Esophagus squamous epithelium (tissue), 5 donors: ENCODE data around the gene SLC34A1. TPM values are rescaled to one million over a fixed set of nuclear protein-coding genes. Genes with fewer than 3 reads are reported as not detected.
A peak's percentile ranks its signal among the peaks of the same experiment; 100 is the strongest.

Experiments
- DNase-seq: peaks from one replicate; lab custom pipeline; 2025; lab: John Stamatoyannopoulos, UW
- H3K27ac ChIP-seq, 4 donors: fragments of 200-600 bp; sonication (generic); one replicate each; pipeline ENCODE4 v1.5.1; 2016 to 2019; ENCODE audit warnings: mild to moderate bottlenecking in 1 of 4
- H3K27me3 ChIP-seq, 4 donors: fragments of 200-600 bp; sonication (generic); 1 replicate in 3 of 4; 2 replicates in 1 of 4; pipeline versions ENCODE4 v1.5.1 to v1.6.0; 2017 to 2021; ENCODE audit warnings: antibody characterized with exemption in 1 of 4
- H3K36me3 ChIP-seq, 3 donors: fragments of 200-600 bp; sonication (generic); one replicate each; pipeline ENCODE4 v1.5.1; 2016 to 2019
- H3K4me1 ChIP-seq, 3 donors: fragments of 200-600 bp; sonication (generic); one replicate each; pipeline ENCODE4 v1.5.1; 2017 to 2019
- H3K4me3 ChIP-seq, 4 donors: fragments of 200-600 bp; sonication (generic); 1 replicate in 3 of 4; 2 replicates in 1 of 4; pipeline ENCODE4 v1.5.1; 2016 to 2019; ENCODE audit warnings: mild to moderate bottlenecking in 2 of 4, moderate library complexity in 1 of 4
- H3K9me3 ChIP-seq, 3 donors: fragments of 200-600 bp; sonication (generic); one replicate each; pipeline ENCODE4 v1.5.1; 2016 to 2019
- POLR2A ChIP-seq, 4 donors: fragments of 450-650 bp; IDR thresholded peaks; one replicate each; pipeline ENCODE4 v1.6.1; 2017; ENCODE audit warnings: antibody characterized with exemption in 4 of 4, mild to moderate bottlenecking in 4 of 4, moderate library complexity in 3 of 4
- WGBS, 2 donors: methylation state at CpG; one replicate each; pipeline ENCODE4 v1.1.5; 2018; 5-methylcytosine and 5-hydroxymethylcytosine counted together
- intact Hi-C: fragments of 100-400 bp; cut with DNase I; formaldehyde crosslinking; loops from one replicate; pipeline ENCODE4 v1.15.0; 2022
- total RNA-seq, 4 donors: library from RNA; depleted of rRNA; stranded (reverse); fragments of >200 nt; gene quantifications; one replicate each; pipeline ENCODE4 v1.1.0, GENCODE V29; 2016
- TF ChIP-seq, protein P1 (sequence below), 6 experiments: fragments of 450-650 bp in 4 of 6; fragments of 200-600 bp in 2 of 6; sonication (generic) in 2 of 6; IDR thresholded peaks; one replicate each; pipeline ENCODE4 v1.5.1; 2016 to 2019; ENCODE audit warnings: antibody characterized with exemption in 6 of 6, mild to moderate bottlenecking in 4 of 6, moderate library complexity in 4 of 6
- donor health status: DM: yes; HTN: yes; CAD: no.

The SLC34A1 gene
- total RNA-seq, 4 donors from 2014 or later, result 0.15 to 0.47 (median 0.25) TPM

GRCh38 chr5:177361418-177362291 is 22.6 kb upstream of the SLC34A1 start:
- no peak for DNase-seq

DNA sequence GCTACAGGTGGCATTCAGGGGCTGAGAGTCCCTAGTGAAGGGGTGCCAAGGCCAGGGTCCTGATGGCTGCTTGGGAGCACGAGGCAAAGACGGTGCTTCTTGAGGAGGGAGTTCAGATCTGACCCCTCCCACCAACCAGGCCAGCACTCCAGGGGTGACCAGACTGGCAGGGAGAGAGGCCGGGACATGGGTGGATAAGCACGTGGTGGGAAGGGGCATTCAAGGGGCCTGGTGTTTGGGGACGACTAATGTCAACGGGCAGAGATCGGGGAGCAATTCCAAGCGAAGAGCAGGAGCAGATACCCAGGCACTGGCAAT is 22.0 kb upstream of the SLC34A1 start:
- Histone ChIP-seq H3K9me3 (no peaks in the 10 kb centered on the region), H3K4me3 (peak overlapping the region in 3 of 4 donors; percentile 52 to 70 (median 56)), H3K27me3 (no peaks in the 10 kb centered on the region), H3K27ac (peak overlapping the region; percentile 77 to 89 (median 80)), H3K4me1 (peaks cover 45 to 91% (median 57%) of the 10 kb centered on the region in 3 donors), H3K36me3 (no peaks in the 10 kb centered on the region)
- intact Hi-C loops, result no loop called here
- DNase-seq, result no peak
- 14 to 57% methylated on average over 6 to 8 of the region's 8 CpGs for WGBS, 2 donors
- no peak for TF ChIP-seq POLR2A (IDR thresholded peaks at IDR 0.05)
- TF ChIP-seq, protein P1, sequence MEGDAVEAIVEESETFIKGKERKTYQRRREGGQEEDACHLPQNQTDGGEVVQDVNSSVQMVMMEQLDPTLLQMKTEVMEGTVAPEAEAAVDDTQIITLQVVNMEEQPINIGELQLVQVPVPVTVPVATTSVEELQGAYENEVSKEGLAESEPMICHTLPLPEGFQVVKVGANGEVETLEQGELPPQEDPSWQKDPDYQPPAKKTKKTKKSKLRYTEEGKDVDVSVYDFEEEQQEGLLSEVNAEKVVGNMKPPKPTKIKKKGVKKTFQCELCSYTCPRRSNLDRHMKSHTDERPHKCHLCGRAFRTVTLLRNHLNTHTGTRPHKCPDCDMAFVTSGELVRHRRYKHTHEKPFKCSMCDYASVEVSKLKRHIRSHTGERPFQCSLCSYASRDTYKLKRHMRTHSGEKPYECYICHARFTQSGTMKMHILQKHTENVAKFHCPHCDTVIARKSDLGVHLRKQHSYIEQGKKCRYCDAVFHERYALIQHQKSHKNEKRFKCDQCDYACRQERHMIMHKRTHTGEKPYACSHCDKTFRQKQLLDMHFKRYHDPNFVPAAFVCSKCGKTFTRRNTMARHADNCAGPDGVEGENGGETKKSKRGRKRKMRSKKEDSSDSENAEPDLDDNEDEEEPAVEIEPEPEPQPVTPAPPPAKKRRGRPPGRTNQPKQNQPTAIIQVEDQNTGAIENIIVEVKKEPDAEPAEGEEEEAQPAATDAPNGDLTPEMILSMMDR (IDR thresholded peaks at IDR 0.05), result no peak

More at GRCh38 chr5:177361418-177362291, 22.6 kb upstream of the SLC34A1 start:
- TF ChIP-seq, protein P1 (IDR thresholded peaks at IDR 0.05), result no peak
- TF ChIP-seq POLR2A (IDR thresholded peaks at IDR 0.05), result no peak
- intact Hi-C loops, result no loop called here
- H3K27me3 ChIP-seq, result no peaks in the 10 kb centered on the region
- no peaks in the 10 kb centered on the region for H3K36me3 ChIP-seq
- WGBS, 2 donors, result 53 to 68% methylated on average over 4 of the region's 6 CpGs
- H3K27ac ChIP-seq, result peak overlapping the region; percentile 77 to 89 (median 80)
- H3K4me1 ChIP-seq, result peaks cover 47 to 91% (median 58%) of the 10 kb centered on the region in 3 donors
- no peak overlapping the region for H3K4me3 ChIP-seq
- H3K9me3 ChIP-seq, result no peaks in the 10 kb centered on the region

DNA sequence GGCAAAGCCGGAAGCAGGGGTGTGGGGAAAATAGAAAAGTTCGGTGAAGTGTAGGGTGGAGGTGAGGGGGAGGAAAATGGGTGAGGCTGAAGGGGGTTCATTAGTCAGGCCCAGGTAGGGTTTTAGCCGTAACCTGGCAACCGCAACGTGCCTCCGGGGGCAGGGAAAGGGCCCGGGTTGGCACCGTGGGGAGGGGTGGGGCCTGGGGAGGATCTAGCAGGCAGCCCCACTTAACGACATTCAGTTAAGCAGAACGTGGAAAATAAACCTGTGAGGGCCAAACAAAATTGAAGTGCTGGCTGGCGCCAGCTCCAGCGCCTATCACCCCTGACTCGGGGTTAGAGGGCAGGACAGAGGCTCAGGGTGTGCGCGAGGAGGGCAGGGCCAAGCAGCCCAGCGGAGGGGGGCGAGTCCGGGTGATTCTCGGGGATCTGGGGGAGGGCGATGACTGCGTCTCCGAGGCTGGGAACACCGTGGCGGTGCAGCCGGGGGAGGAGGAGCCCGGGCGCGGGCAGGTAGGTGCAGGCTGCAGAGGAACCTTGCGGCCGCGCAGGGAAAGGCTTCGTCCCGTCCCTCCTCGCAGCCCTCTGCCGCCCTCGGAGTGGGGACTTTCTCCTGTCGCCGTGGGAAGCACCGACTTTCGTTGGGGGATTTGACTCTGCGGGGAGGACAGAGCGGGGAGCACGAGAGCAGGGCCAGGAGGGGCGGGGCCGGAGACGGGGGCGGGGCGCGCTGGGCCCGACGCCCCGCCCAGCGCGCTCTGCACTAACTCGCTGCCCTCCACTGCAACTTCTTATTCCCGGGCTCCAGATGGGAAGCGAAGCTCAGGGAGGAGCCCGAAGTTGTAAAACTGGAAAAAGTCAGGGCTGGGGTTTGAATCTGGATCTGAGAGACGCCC is 21.4 kb upstream of the SLC34A1 start:
- peak overlapping the region; percentile 30 to 70 (median 54) for H3K4me3 ChIP-seq
- peaks cover 50 to 91% (median 59%) of the 10 kb centered on the region in 3 donors for H3K4me1 ChIP-seq
- intact Hi-C loops, result no loop called here
- peak overlapping the region; percentile 77 to 89 (median 80) for H3K27ac ChIP-seq
- no peak for DNase-seq
- TF ChIP-seq POLR2A (IDR thresholded peaks at IDR 0.05), result peak in 1 of 4 donors; percentile 13
- TF ChIP-seq, protein P1 (IDR thresholded peaks at IDR 0.05), result peak in 1 of 6 experiments; percentile 6
- no peaks in the 10 kb centered on the region for H3K36me3 ChIP-seq
- 4 to 17% methylated on average over 19 to 31 of the region's 59 CpGs for WGBS, 2 donors
- no peaks in the 10 kb centered on the region for H3K9me3 ChIP-seq
- no peaks in the 10 kb centered on the region for H3K27me3 ChIP-seq

DNA sequence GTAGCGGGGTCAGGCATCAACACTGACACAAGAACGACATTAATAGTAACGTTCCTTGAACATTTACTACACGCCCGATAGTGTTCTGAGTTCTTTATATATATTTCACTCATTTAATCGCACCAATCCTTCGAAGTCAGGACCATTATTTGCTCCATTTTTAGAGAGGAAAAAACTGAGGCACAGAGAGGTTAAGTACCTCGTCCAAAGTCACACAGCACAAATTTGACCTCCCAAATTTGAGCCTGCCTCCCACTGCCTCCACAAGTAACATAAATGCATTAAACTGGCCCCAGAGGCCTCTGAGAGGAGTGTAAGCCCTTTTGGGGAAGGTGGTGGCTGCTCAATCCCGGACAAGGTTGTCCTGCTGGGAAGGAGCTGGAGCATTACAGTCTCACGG is 20.7 kb upstream of the SLC34A1 start:
- TF ChIP-seq, protein P1 (IDR thresholded peaks at IDR 0.05), result no peak
- TF ChIP-seq POLR2A (IDR thresholded peaks at IDR 0.05), result no peak
- Histone ChIP-seq H3K36me3 (no peaks in the 10 kb centered on the region), H3K9me3 (no peaks in the 10 kb centered on the region), H3K27me3 (no peaks in the 10 kb centered on the region), H3K4me1 (peaks cover 44 to 91% (median 55%) of the 10 kb centered on the region in 3 donors), H3K4me3 (peak overlapping the region; percentile 30 to 70 (median 54)), H3K27ac (peak overlapping the region in 3 of 4 donors; percentile 77 to 89 (median 80))
- intact Hi-C loops, result no loop called here
- WGBS, 2 donors, result 33 to 36% methylated on average over 10 of the region's 10 CpGs
- DNase-seq, result no peak
